Mesenchymal stem cell (in vitro differentiated cells and primary cell): Measurements from ENCODE around the gene FCRL3.

Experiments
- DNase-seq: peaks from one replicate; pipeline ENCODE4 v3.0.0-alpha.2; 2013
- H2AFZ ChIP-seq: one replicate; pipeline ENCODE4 v1.6.1; 2013; ENCODE audit warnings: low read depth, mild to moderate bottlenecking, control low read depth, inconsistent platforms, low read length, moderate library complexity
- H2AK5ac ChIP-seq: 2 replicates; pipeline ENCODE4 v1.6.1; 2013; ENCODE audit warnings: low read length, moderate library complexity, mild to moderate bottlenecking, inconsistent platforms; ENCODE audit not compliant: severe bottlenecking
- H2BK120ac ChIP-seq: one replicate; pipeline ENCODE4 v1.6.1; 2013; ENCODE audit warnings: low read depth, mild to moderate bottlenecking, inconsistent platforms, low read length, moderate library complexity
- H2BK12ac ChIP-seq, 2 experiments: one replicate each; pipeline ENCODE4 v1.6.1; 2013; ENCODE audit warnings: inconsistent platforms in 2 of 2, low read length in 2 of 2, mild to moderate bottlenecking in 2 of 2, moderate library complexity in 2 of 2, control low read depth in 1 of 2
- H2BK15ac ChIP-seq: one replicate; pipeline ENCODE4 v1.6.1; 2013; ENCODE audit warnings: mild to moderate bottlenecking, low read depth, inconsistent platforms; ENCODE audit not compliant: poor library complexity, severe bottlenecking
- H2BK5ac ChIP-seq: 2 replicates; pipeline ENCODE4 v1.6.1; 2013; ENCODE audit warnings: low read depth, mild to moderate bottlenecking, low read length, control low read depth, inconsistent platforms; ENCODE audit not compliant: poor library complexity, severe bottlenecking
- H3K14ac ChIP-seq, 2 experiments: one replicate each; pipeline ENCODE4 v1.6.1; 2013; ENCODE audit warnings: inconsistent platforms in 2 of 2, low read length in 2 of 2, control low read depth in 1 of 2, mild to moderate bottlenecking in 1 of 2, moderate library complexity in 1 of 2
- H3K18ac ChIP-seq, 2 experiments: one replicate each; pipeline ENCODE4 v1.6.1; 2013; ENCODE audit warnings: inconsistent platforms in 2 of 2, low read length in 2 of 2, control low read depth in 1 of 2, low read depth in 1 of 2, mild to moderate bottlenecking in 1 of 2
- H3K23ac ChIP-seq, 2 experiments: one replicate each; pipeline ENCODE4 v1.6.1; 2013; ENCODE audit warnings: inconsistent platforms in 2 of 2, low read length in 2 of 2, mild to moderate bottlenecking in 2 of 2, moderate library complexity in 2 of 2, control low read depth in 1 of 2
- H3K27ac ChIP-seq: 2 replicates; pipeline ENCODE4 v1.5.1; 2013; ENCODE audit warnings: mild to moderate bottlenecking, moderate library complexity, low read length, control low read depth, inconsistent platforms; ENCODE audit not compliant: poor library complexity, severe bottlenecking
- H3K27me3 ChIP-seq, 2 experiments: 2 replicates each; pipeline versions ENCODE4 v1.6.1 to v1.7.0; 2013; ENCODE audit warnings: low read length in 2 of 2, mild to moderate bottlenecking in 2 of 2, moderate library complexity in 2 of 2, control low read depth in 1 of 2, inconsistent platforms in 1 of 2; ENCODE audit not compliant: control insufficient read depth in 1 of 2, insufficient read depth in 1 of 2
- H3K36me3 ChIP-seq, 2 experiments: 2 replicates each; pipeline versions ENCODE4 v1.6.1 to v1.7.0; 2013; ENCODE audit warnings: low read length in 2 of 2, control low read depth in 1 of 2, inconsistent platforms in 1 of 2, low read depth in 1 of 2, mild to moderate bottlenecking in 1 of 2; ENCODE audit not compliant: insufficient read depth in 2 of 2, control insufficient read depth in 1 of 2
- H3K4ac ChIP-seq, 2 experiments: one replicate each; pipeline ENCODE4 v1.6.1; 2013; ENCODE audit warnings: inconsistent platforms in 2 of 2, low read length in 2 of 2, mild to moderate bottlenecking in 2 of 2, moderate library complexity in 2 of 2, control low read depth in 1 of 2, low read depth in 1 of 2
- H3K4me1 ChIP-seq: 2 replicates; pipeline ENCODE4 v1.6.1; 2013; ENCODE audit warnings: low read depth, low read length, control low read depth; ENCODE audit not compliant: control insufficient read depth, insufficient read depth
- H3K4me2 ChIP-seq: 2 replicates; pipeline ENCODE4 v1.6.1; 2013; ENCODE audit warnings: low read length, mild to moderate bottlenecking, inconsistent platforms; ENCODE audit not compliant: poor library complexity, severe bottlenecking
- H3K4me3 ChIP-seq, 2 experiments: 2 replicates each; pipeline versions ENCODE4 v1.5.1 to v1.7.0; 2013; ENCODE audit warnings: low read length in 2 of 2, mild to moderate bottlenecking in 2 of 2, control low read depth in 1 of 2, low read depth in 1 of 2; ENCODE audit not compliant: insufficient read depth in 1 of 2
- H3K79me1 ChIP-seq: replicated peaks from 2 replicates; pipeline ENCODE4 v1.6.1; 2013; ENCODE audit warnings: mild to moderate bottlenecking, control low read depth, low read length, inconsistent platforms; ENCODE audit not compliant: poor library complexity, severe bottlenecking
- H3K9ac ChIP-seq: 2 replicates; pipeline ENCODE4 v1.7.0; 2013; ENCODE audit warnings: mild to moderate bottlenecking, low read length, moderate library complexity
- H3K9me3 ChIP-seq: 2 replicates; pipeline ENCODE4 v1.7.0; 2013; ENCODE audit warnings: mild to moderate bottlenecking, low read length; ENCODE audit not compliant: control insufficient read depth
- H4K8ac ChIP-seq: one replicate; pipeline ENCODE4 v1.6.1; 2013; ENCODE audit warnings: inconsistent platforms, mild to moderate bottlenecking, low read length, moderate library complexity
- H4K91ac ChIP-seq: one replicate; pipeline ENCODE4 v1.6.1; 2013; ENCODE audit warnings: mild to moderate bottlenecking, low read length, inconsistent platforms
- WGBS: methylation state at CpG from one replicate; pipeline ENCODE4 v1.1.7; 2013; ENCODE audit warnings: mixed read lengths; 5-methylcytosine and 5-hydroxymethylcytosine counted together

FCRL3 gene

DNA sequence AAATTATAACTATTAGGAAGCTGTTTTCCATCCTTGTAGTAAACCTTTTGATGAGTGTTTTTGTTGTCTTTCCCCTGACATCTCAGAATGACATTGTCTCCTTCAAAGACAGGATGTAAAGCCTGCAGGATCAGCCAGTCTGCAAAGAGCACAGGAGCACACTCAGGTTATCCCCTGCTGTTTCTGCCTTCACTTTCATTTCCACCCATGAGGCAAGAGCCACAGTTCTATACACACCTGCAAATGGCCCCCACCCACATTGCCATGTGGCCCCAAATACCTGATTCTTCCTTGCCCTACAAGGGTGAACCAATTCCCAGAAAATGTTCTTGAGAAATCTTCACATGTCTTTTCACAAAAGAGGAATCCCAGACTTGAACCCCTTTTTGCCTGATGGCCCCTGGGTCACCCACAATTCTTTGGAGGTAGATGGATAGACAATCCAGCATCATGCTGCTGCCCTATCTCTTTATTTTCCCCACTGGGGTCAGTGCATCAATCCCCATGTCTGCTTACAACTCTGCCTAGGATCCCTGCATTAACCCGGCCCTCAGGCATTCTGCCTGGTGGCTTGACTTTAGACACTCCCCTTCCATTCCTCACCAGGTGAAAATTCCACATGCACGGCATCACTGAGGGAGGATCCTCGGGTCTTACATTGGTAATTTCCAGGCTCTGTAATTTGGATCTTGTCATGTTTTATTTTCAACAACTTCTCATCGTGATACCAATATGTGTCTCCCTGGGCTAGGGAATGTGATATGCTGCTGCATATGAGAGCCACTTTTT is 2.6 kb downstream of the FCRL3 start:
- no peaks in the 10 kb centered on the region for H3K36me3 ChIP-seq
- no peak overlapping the region for H3K23ac ChIP-seq
- H3K4ac ChIP-seq = no peak overlapping the region
- H3K27ac ChIP-seq = no peak overlapping the region
- no peaks in the 10 kb centered on the region for H3K79me1 ChIP-seq
- no peak overlapping the region for H3K4me2 ChIP-seq
- no peak overlapping the region for H4K91ac ChIP-seq
- peaks cover 3 to 15% of the 10 kb centered on the region in 2 experiments for H3K27me3 ChIP-seq
- no peaks in the 10 kb centered on the region for H3K4me1 ChIP-seq
- H2BK5ac ChIP-seq = no peak overlapping the region
- H3K9ac ChIP-seq = no peak overlapping the region
- 56% methylated on average over 3 of the region's 4 CpGs for WGBS
- no peak overlapping the region for H4K8ac ChIP-seq
- H2AK5ac ChIP-seq = no peak overlapping the region
- H2BK15ac ChIP-seq = no peak overlapping the region
- no peak overlapping the region for H3K4me3 ChIP-seq
- no peak for DNase-seq
- no peak overlapping the region for H3K18ac ChIP-seq
- H3K9me3 ChIP-seq = no peaks in the 10 kb centered on the region
- H2AFZ ChIP-seq = no peak overlapping the region
- no peak overlapping the region for H2BK120ac ChIP-seq
- H3K14ac ChIP-seq = no peak overlapping the region
- H2BK12ac ChIP-seq = no peak overlapping the region

DNA sequence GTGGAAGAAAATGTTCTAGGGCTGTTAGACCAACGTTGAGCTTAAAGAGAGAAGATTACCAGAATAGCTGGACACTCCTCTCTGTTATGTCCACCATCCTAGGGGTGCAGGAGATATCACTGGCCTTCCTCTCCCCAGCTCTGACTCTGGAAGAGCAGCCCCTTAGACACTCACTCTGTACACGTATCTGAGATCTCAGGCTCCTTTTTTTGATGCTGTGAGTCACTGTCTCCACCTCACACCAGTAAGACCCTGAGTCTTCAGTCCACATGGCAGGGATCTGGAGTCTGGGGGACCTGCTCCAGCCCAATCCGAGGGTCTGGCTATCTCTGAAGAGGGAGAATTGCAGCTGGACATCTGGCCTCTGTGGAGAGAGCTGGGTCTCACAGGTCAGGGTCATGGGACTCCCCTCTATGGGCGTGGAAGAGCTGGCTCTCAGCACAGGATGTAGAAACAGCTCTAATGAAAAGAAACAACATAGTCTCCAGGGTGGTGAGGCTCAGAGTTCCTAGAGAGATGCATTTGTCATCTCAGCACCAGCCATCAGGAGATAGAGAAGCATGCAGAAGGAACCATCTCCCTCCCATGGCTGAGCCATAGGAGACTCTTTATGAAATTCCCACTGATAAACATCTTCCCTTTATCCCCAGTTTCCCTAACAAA is 3.5 kb downstream of the FCRL3 start:
- Histone ChIP-seq H2BK12ac (no peak overlapping the region), H3K14ac (no peak overlapping the region), H2BK120ac (no peak overlapping the region), H3K36me3 (no peaks in the 10 kb centered on the region), H3K23ac (no peak overlapping the region), H4K8ac (no peak overlapping the region), H3K27ac (no peak overlapping the region), H2AFZ (no peak overlapping the region), H3K4me1 (no peaks in the 10 kb centered on the region), H3K9ac (no peak overlapping the region), H3K27me3 (peaks cover 3 to 15% of the 10 kb centered on the region in 2 experiments), H2BK5ac (no peak overlapping the region), H3K79me1 (no peaks in the 10 kb centered on the region), H2BK15ac (no peak overlapping the region), H3K4ac (no peak overlapping the region), H3K4me2 (no peak overlapping the region), H3K9me3 (no peaks in the 10 kb centered on the region), H2AK5ac (no peak overlapping the region), H3K18ac (no peak overlapping the region), H4K91ac (no peak overlapping the region), H3K4me3 (no peak overlapping the region)
- WGBS = 44% methylated on average over 4 of the region's 4 CpGs
- DNase-seq = no peak

DNA sequence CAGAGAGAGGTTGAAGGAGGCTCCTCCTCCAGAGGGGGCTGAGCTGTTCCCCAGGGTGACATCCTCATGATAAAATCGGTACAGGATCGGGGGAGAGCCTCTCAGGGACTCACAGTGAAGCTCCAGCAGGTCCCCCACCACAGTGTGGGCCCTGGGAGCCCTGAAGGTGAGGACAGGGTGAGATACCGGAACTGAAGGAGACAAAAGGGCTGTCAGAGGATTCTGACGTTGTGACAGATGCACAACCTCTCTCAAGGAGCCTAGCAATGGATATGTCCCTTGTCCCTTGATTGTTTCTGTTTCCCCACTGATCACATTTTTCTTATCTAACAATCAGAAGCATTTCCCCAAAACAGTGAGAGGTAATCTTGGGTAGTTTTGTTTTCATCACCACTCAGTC is 5.2 kb downstream of the FCRL3 start:
- Histone ChIP-seq H2BK12ac (no peak overlapping the region), H3K9me3 (no peaks in the 10 kb centered on the region), H4K8ac (no peak overlapping the region), H2BK15ac (no peak overlapping the region), H3K4me2 (no peak overlapping the region), H3K18ac (no peak overlapping the region), H2BK5ac (no peak overlapping the region), H3K23ac (no peak overlapping the region), H3K9ac (no peak overlapping the region), H3K27me3 (peaks cover 3 to 15% of the 10 kb centered on the region in 2 experiments), H3K27ac (no peak overlapping the region), H3K4ac (no peak overlapping the region), H2AK5ac (no peak overlapping the region), H3K14ac (no peak overlapping the region), H3K36me3 (no peaks in the 10 kb centered on the region), H2AFZ (no peak overlapping the region), H2BK120ac (no peak overlapping the region), H3K79me1 (no peaks in the 10 kb centered on the region), H3K4me3 (no peak overlapping the region), H3K4me1 (no peaks in the 10 kb centered on the region), H4K91ac (no peak overlapping the region)
- no peak for DNase-seq
- WGBS = 9% methylated on average over 2 of the region's 4 CpGs

DNA sequence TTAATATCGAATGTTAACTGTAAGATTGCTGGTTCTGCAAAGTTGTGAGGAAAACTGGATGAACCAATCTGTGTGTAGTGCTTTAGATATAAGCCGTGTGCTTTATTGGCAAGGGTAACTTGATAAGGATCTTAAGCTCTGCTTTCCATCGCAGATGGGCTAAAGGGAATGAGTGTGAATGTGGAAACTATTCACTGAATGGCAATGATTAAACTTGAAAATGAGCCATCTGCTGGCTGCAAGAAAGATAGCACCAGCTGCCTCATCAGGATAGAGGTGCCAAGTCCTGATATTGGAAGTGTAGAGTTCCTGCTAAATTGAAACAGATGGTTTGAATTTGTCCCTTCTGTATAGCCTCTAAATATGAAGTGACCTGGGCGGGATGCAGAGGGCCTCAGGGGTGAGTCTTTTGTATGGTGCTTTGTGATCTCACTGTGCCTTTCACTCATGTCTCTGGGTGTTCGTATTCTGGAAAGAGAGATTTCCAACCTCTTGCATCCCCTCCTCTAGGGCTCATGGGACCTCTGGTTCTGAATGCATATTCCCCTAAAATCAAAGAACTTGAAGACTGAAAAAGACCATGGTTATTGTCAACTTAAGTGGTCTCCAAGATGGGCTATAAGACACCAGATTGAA is 9.2 kb downstream of the FCRL3 start:
- H2BK15ac ChIP-seq = no peak overlapping the region
- H3K79me1 ChIP-seq = no peaks in the 10 kb centered on the region
- no peak overlapping the region for H4K91ac ChIP-seq
- H3K4ac ChIP-seq = no peak overlapping the region
- no peak overlapping the region for H2BK5ac ChIP-seq
- no peaks in the 10 kb centered on the region for H3K9me3 ChIP-seq
- no peak overlapping the region for H3K4me2 ChIP-seq
- no peak overlapping the region for H3K4me3 ChIP-seq
- 36% methylated on average over 3 of the region's 5 CpGs for WGBS
- H3K9ac ChIP-seq = no peak overlapping the region
- no peak overlapping the region for H3K27ac ChIP-seq
- H3K18ac ChIP-seq = no peak overlapping the region
- DNase-seq = peak; percentile 6
- no peaks in the 10 kb centered on the region for H3K4me1 ChIP-seq
- H3K23ac ChIP-seq = no peak overlapping the region
- no peak overlapping the region for H2BK12ac ChIP-seq
- no peak overlapping the region for H3K14ac ChIP-seq
- H3K27me3 ChIP-seq = no peaks in the 10 kb centered on the region
- H3K36me3 ChIP-seq = no peaks in the 10 kb centered on the region
- H2AK5ac ChIP-seq = no peak overlapping the region
- no peak overlapping the region for H4K8ac ChIP-seq
- H2AFZ ChIP-seq = no peak overlapping the region
- H2BK120ac ChIP-seq = no peak overlapping the region
